ENCODE measurements around the gene KMO. TPM values are rescaled to one million over a fixed set of nuclear protein-coding genes. Genes with fewer than 3 reads are reported as not detected.
A peak's percentile ranks its signal among the peaks of the same experiment; 100 is the strongest.

KMO gene
- polyA plus RNA-seq, 3 donors, result 24.3 to 29.4 (median 26.3) TPM

- DNase-seq (ENCODE audit: low read depth in 3 of 3, low spot score in 2 of 3), result no peak
Observed at GRCh38 chr1:241622669-241623068, 90.5 kb downstream of the KMO start.

- no peak for DNase-seq (ENCODE audit: low read depth in 3 of 3, low spot score in 2 of 3)
Observed at GRCh38 chr1:241624935-241625334, 92.8 kb downstream of the KMO start.

- DNase-seq (ENCODE audit: low read depth in 3 of 3, low spot score in 2 of 3), result peak in 1 of 3 donors; percentile 29
Observed at GRCh38 chr1:241627453-241628259, 95.5 kb downstream of the KMO start.

- no peak for DNase-seq (ENCODE audit: low read depth in 3 of 3, low spot score in 2 of 3)
Observed at GRCh38 chr1:241630005-241630404, 97.8 kb downstream of the KMO start.

GRCh38 chr1:241630476-241630875, 98.3 kb downstream of the KMO start:
- DNase-seq (ENCODE audit: low read depth in 3 of 3, low spot score in 2 of 3), result no peak

GRCh38 chr1:241630899-241631298, 98.7 kb downstream of the KMO start:
- DNase-seq (ENCODE audit: low read depth in 3 of 3, low spot score in 2 of 3), result no peak

DNA sequence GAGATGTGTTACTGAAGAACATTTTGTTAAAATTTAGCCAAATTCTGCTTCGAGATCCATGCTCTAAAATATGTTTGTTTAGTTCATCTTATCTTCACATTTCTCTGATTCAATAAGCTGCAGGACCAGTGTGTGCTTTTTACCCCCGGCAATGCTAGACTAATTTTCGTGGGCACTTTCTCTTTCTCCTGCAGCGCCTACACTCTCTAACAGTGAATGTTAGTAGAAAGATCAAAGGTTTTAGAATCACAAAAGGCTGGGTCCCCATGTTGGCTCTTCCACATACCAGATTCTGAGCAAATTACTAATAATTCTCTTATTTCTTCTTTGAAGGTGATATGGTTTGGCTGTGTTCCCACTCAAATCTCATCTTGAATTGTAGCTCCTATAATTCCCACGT, 99.5 kb downstream of the KMO start:
- no peak for DNase-seq (ENCODE audit: low read depth in 3 of 3, low spot score in 2 of 3)

DNA sequence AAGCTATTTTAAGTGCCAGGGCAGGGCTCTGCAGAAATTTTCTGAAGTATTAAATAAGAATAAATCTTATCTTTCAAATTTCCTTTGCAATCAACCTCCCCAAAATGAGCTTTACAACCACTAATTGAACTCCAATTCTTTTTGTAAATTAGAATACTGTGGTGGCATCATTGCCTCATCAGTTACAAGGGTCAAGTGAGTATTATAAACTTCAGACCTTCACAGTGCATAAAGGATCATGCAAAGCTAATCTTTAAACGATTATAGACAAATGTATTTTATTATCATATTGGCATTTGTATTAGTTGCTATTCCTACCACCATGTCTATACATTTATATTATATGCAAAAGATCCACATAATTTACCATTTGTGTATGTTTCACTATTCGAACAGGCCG, 100.8 kb downstream of the KMO start:
- DNase-seq (ENCODE audit: low read depth in 3 of 3, low spot score in 2 of 3), result no peak

GRCh38 chr1:241635556-241636152, 103.5 kb downstream of the KMO start:
- DNase-seq (ENCODE audit: low read depth in 3 of 3, low spot score in 2 of 3), result no peak

DNA sequence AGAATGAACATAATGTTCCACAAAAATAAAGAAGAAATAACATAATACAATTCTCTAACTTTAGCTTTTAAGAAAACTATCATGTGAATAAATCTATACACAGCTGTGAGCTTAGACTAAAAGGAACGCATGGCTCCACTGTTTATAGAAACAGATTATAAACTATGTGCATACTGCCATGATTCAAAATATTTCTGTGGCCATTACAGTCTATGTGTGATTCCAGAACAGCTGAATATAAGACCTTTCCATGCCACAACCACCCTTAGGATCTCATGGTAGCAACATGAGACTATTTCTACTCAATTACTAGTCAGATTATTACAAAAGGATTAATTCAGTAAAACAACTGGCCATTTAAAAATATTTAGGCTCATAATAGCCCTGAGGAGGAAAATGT, 104.1 kb downstream of the KMO start:
- DNase-seq (ENCODE audit: low read depth in 3 of 3, low spot score in 2 of 3), result no peak

DNA sequence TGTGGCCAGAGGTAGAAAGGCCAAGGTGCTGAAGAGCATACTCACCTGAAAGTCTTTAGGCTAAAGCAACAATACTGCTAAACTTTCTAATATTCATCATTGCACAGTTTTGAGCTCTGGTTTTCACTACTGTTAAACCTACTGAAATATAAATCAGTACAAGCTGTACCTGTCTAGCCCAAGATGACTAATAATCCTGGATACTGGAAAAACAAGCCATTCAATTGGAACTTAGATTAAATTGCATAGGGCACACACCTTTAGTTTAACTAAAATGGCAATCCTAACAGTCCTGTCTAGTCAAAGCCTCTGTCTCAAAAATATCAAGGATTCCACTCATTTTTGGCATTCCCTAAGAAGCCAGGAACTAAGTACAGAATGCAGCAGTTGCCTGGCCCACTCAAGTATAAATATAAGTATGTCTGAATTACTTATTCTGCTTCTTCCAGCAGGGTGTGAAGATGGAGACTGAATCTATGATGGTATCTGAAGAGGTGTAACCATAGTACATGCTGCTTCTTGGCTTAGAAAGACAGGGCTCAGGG, 104.9 kb downstream of the KMO start:
- DNase-seq (ENCODE audit: low read depth in 3 of 3, low spot score in 2 of 3), result no peak

DNA sequence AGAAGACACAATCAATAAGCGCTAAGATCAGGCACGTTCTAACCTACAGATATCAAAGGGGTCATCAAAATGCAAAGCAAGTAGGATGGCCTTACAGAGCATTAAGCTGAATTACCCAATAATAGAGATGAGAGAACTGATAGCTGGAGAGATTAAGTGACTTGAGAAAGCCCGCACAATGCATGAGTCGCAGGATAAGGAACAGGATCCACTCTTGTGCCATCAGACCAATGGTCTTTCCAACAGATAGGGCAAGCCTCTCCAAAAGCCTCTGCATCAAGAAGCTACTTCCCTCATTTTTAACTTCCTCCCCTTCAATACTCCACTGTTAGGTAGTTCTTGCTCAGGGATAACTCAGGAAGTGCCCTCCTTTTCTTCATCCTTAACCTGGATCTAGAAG, 105.4 kb downstream of the KMO start:
- no peak for DNase-seq (ENCODE audit: low read depth in 3 of 3, low spot score in 2 of 3)

DNA sequence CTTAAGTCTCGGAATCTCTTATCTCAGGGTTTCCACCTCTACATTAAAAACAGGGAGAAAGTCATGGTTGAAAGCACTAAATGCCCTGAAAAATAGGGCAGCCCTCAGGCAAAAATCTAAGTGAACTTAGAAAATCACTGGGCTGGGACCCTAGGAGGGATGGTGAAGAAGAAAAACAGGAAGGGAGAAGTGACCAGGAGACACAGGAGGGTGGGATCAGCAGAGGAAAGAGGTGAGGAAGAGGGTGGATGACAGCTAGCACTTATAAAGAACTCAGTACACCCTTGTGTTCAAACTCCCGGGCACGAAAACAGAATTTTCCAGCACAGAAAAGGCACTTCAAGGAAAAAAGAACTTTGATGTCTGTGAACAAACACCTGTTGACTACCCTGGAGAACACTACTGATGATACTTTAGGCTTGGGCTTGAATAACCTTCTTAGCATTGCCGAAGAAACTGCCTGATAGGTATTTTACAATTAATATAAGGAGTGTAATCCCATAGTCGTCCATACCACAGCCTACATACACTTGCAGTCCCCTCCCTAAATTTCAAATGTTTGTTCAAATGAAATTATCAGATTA, 106.0 kb downstream of the KMO start:
- no peak for DNase-seq (ENCODE audit: low read depth in 3 of 3, low spot score in 2 of 3)

DNA sequence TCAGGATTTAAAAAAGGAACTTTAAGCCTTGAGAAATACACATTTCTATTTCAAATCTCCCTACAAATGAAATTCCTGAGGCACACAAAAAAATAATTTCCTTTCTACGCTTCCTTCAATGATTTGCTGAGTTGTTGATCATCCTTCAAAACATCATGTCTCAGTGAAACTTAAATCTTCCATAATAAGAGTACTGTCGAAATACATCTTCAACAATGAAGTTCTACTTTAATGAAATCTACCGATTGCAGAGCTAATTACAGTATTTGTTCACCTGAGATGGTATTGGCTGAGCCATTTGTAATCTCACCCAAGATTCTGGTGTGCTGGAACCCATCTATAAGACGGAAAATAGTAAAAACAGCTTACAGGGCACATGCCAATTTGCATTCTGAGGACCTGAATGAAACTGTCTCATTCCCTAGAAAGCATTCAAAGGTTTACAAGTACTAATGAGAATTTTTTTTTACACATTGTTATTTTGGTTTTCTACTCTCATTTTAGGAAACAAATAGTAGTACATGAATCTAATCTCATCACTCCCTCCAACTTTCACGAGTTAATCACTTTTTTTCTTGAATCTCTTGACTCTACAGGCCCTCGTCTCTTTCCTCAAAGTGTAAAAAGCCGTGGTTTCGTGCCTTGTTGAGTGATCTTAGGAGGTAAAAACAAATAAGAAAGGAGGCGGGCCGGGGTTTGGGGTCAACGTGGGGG, 106.9 kb downstream of the KMO start:
- no peak for DNase-seq (ENCODE audit: low read depth in 3 of 3, low spot score in 2 of 3)

DNA sequence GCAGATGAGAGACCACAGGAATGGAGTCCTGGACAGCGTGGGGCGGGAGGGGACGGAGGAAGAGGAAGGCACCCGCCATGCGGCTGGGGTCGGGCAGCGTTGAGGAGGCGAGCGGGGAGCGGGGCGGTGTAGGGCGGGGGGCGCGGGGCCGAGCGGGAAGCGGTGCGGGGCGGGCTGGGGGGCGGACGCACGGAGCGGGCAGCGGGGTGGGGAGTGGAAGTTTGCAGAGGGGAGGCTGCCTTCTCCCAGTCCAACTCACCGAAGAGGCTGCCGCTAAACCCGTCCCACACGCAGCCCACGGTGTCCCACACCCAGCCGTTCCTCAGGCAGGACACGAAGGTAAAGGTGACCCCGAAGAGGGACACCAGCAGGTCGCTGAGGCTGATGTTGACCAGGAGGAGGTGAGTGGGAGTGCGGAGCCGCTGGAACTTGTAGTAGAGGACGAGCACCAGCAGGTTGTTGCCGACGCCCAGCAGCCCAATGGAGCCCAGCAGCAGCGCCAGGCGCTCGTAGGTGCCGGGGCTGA, 107.5 kb downstream of the KMO start:
- peak in 1 of 3 donors; percentile 15 for DNase-seq (ENCODE audit: low read depth in 3 of 3, low spot score in 2 of 3)

GRCh38 chr1:241640149-241640866, 108.1 kb downstream of the KMO start, which contains the start of the genes CHML and OPN3:
CHML (minus strand) TSS chr1:241640369; CDS start chr1:241635766, 4,603 bp downstream.
OPN3 (minus strand) TSS chr1:241640369; CDS start chr1:241640254, 115 bp downstream.
- peak; percentile 48 to 78 (median 74) for DNase-seq (ENCODE audit: low read depth in 3 of 3, low spot score in 2 of 3)

GRCh38 chr1:241640867-241641622, 108.9 kb downstream of the KMO start:
- DNase-seq (ENCODE audit: low read depth in 3 of 3, low spot score in 2 of 3), result no peak

DNA sequence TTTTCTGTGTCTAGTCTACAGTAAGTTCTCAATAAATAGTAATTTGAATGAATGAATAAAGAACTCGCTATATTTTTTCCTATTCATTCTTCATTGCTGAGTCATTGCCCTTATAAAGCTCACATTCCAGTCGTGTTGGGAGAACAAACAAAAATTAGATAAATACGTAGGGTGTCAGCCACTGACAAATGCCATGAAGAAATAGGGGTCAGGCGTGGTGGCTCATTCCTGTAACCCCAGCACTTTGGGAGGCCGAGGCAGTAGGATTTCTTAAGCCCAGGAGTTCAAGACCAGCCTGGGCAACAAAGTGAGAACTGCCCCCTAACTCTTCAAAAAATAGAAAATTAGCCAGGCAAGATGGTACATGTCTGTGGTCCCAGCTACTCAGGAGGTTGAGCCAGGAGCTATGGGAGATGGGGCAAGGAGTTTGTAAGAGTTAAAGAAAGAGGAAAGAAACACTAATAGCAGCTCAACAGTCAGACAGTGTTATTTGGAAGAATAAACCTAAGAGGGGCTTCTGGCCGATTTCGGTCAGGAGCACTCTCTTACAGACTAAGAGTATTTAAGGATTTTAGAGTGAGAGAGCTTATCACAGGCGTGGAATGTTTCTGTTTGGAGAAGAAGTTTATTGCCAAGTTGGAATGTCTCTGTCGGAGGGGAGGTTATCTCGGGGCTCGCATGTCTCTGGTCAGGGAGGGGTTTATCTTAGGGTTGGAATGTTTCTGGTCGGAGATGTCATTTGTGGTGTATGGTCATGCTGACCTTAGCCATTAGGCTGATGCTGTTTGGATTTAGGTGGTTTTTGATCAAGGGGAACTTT, 109.8 kb downstream of the KMO start:
- DNase-seq (ENCODE audit: low read depth in 3 of 3, low spot score in 2 of 3), result no peak
